ENCODE measurements around the gene SRGAP1. TPM values are rescaled to one million over a fixed set of nuclear protein-coding genes. Genes with fewer than 3 reads are reported as not detected.

SRGAP1 gene
- total RNA-seq, 1 experiment from 2014 or later: 65.0 TPM

DNA sequence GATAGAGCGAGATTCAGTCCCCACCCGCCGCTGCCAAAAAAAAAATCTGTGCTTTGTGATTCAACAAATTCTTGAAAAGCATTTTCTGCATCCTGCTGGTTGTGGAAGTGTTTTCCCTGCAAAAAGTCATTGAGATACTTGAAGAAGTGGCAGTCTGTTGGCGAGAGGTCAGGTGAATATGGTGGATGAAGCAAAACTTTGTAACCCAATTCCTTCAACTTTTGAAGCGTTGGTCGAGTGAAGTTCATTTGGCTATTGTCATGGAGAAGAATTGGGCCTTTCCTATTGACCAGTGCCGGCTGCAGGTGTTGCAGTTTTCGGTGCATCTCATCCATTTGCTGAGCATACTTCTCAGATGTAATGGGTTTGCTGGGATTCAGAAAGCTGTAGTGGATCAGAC is 20.9 kb downstream of the SRGAP1 start:
- Mint-ChIP-seq H3K4me1 (ENCODE audit: insufficient read depth, unreplicated experiment) (peaks cover 38% of the 10 kb centered on the region), H3K9me3 (ENCODE audit: unreplicated experiment) (no peaks in the 10 kb centered on the region), H3K36me3 (ENCODE audit: insufficient read depth, unreplicated experiment) (no peaks in the 10 kb centered on the region), H3K27ac (ENCODE audit: low read depth, unreplicated experiment) (no peak overlapping the region), H3K27me3 (ENCODE audit: insufficient read depth, unreplicated experiment) (no peaks in the 10 kb centered on the region), H3K4me3 (ENCODE audit: unreplicated experiment) (no peak overlapping the region)
- no peak for DNase-seq (ENCODE audit: unreplicated experiment)
- TF ChIP-seq, protein P1, sequence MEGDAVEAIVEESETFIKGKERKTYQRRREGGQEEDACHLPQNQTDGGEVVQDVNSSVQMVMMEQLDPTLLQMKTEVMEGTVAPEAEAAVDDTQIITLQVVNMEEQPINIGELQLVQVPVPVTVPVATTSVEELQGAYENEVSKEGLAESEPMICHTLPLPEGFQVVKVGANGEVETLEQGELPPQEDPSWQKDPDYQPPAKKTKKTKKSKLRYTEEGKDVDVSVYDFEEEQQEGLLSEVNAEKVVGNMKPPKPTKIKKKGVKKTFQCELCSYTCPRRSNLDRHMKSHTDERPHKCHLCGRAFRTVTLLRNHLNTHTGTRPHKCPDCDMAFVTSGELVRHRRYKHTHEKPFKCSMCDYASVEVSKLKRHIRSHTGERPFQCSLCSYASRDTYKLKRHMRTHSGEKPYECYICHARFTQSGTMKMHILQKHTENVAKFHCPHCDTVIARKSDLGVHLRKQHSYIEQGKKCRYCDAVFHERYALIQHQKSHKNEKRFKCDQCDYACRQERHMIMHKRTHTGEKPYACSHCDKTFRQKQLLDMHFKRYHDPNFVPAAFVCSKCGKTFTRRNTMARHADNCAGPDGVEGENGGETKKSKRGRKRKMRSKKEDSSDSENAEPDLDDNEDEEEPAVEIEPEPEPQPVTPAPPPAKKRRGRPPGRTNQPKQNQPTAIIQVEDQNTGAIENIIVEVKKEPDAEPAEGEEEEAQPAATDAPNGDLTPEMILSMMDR (IDR thresholded peaks at IDR 0.05; ENCODE audit: unreplicated experiment): no peak
- ChIA-PET CTCF (interaction anchor here (0.6 to 1.0 kb wide), 2 partner anchors 14 to 180 kb away, joined by 3 read pairs; no protein-coding TSS in a partner anchor), POLR2A (interaction anchor here (0.8 to 1.2 kb wide), 2 partner anchors 10 to 68 kb away, joined by 3 read pairs; no protein-coding TSS in a partner anchor)
- intact Hi-C loops (cut with micrococcal nuclease): no loop called here
- BruUV-seq (replicated peaks): no TSS peak

GRCh38 chr12:63867053-63867452 is 22.6 kb downstream of the SRGAP1 start:
- TF ChIP-seq, protein P1 (IDR thresholded peaks at IDR 0.05; ENCODE audit: unreplicated experiment): no peak
- Mint-ChIP-seq H3K36me3 (ENCODE audit: insufficient read depth, unreplicated experiment) (no peaks in the 10 kb centered on the region), H3K4me3 (ENCODE audit: unreplicated experiment) (no peak overlapping the region), H3K27me3 (ENCODE audit: insufficient read depth, unreplicated experiment) (no peaks in the 10 kb centered on the region), H3K4me1 (ENCODE audit: insufficient read depth, unreplicated experiment) (peaks cover 40% of the 10 kb centered on the region), H3K27ac (ENCODE audit: low read depth, unreplicated experiment) (no peak overlapping the region), H3K9me3 (ENCODE audit: unreplicated experiment) (no peaks in the 10 kb centered on the region)
- no peak for DNase-seq (ENCODE audit: unreplicated experiment)
- POLR2A ChIA-PET: interaction anchor here (1.0 to 2.1 kb wide), 3 partner anchors 11 to 386 kb away, joined by 3 to 6 read pairs (median 3); no protein-coding TSS in a partner anchor
- intact Hi-C loops (cut with micrococcal nuclease): no loop called here
- BruUV-seq (replicated peaks): no TSS peak
- CTCF ChIA-PET: interaction anchor here (1.3 kb wide), 1 partner anchor 21 kb away, joined by 3 read pairs; no protein-coding TSS in a partner anchor

- TF ChIP-seq, protein P1 (IDR thresholded peaks at IDR 0.05; ENCODE audit: unreplicated experiment): no peak
- Mint-ChIP-seq H3K36me3 (ENCODE audit: insufficient read depth, unreplicated experiment) (peaks cover 6% of the 10 kb centered on the region), H3K4me1 (ENCODE audit: insufficient read depth, unreplicated experiment) (peaks cover 33% of the 10 kb centered on the region), H3K27me3 (ENCODE audit: insufficient read depth, unreplicated experiment) (no peaks in the 10 kb centered on the region), H3K4me3 (ENCODE audit: unreplicated experiment) (no peak overlapping the region), H3K27ac (ENCODE audit: low read depth, unreplicated experiment) (peak overlapping the region; percentile 65), H3K9me3 (ENCODE audit: unreplicated experiment) (no peaks in the 10 kb centered on the region)
- no TSS peak for BruUV-seq (replicated peaks)
- POLR2A ChIA-PET: interaction anchor here (0.6 to 1.8 kb wide), 11 partner anchors 9 to 1404 kb away, joined by 3 to 5 read pairs (median 3); no protein-coding TSS in a partner anchor
- CTCF ChIA-PET: interaction anchor here (0.6 to 1.4 kb wide), 3 partner anchors 45 to 509 kb away, joined by 3 to 4 read pairs (median 3); no protein-coding TSS in a partner anchor
- DNase-seq (ENCODE audit: unreplicated experiment): no peak
- intact Hi-C loops (cut with micrococcal nuclease): no loop called here
Measured at GRCh38 chr12:63869656-63870055, 25.2 kb downstream of the SRGAP1 start.

- no peaks in the 10 kb centered on the region for H3K27me3 Mint-ChIP-seq (ENCODE audit: insufficient read depth, unreplicated experiment)
- no TSS peak for BruUV-seq (replicated peaks)
- H3K4me1 Mint-ChIP-seq (ENCODE audit: insufficient read depth, unreplicated experiment): peaks cover 33% of the 10 kb centered on the region
- ChIA-PET POLR2A (interaction anchor here (0.6 to 1.8 kb wide), 3 partner anchors 7 to 212 kb away, joined by 3 to 4 read pairs (median 4); no protein-coding TSS in a partner anchor), CTCF (interaction anchor here (0.6 to 1.4 kb wide), 3 partner anchors 16 to 43 kb away, joined by 3 to 4 read pairs (median 3); no protein-coding TSS in a partner anchor)
- TF ChIP-seq, protein P1 (IDR thresholded peaks at IDR 0.05; ENCODE audit: unreplicated experiment): no peak
- no peak overlapping the region for H3K4me3 Mint-ChIP-seq (ENCODE audit: unreplicated experiment)
- peaks cover 6% of the 10 kb centered on the region for H3K36me3 Mint-ChIP-seq (ENCODE audit: insufficient read depth, unreplicated experiment)
- intact Hi-C loops (cut with micrococcal nuclease): no loop called here
- no peak overlapping the region for H3K27ac Mint-ChIP-seq (ENCODE audit: low read depth, unreplicated experiment)
- DNase-seq (ENCODE audit: unreplicated experiment): no peak
- no peaks in the 10 kb centered on the region for H3K9me3 Mint-ChIP-seq (ENCODE audit: unreplicated experiment)
Measured at GRCh38 chr12:63870838-63871237, 26.3 kb downstream of the SRGAP1 start.
